Pancreas (tissue), 10 donors: ENCODE measurements around the gene RPS25. TPM values are rescaled to one million over a fixed set of nuclear protein-coding genes. Genes with fewer than 3 reads are reported as not detected.
"Not testable (repeated sequence)": the region's sequence is repeated elsewhere in the genome, so short reads cannot be mapped to it uniquely, and the experiment has no call there.

Source experiments
- ATAC-seq, 4 donors: fragments of 200-7000 bp; cut with Tn5 transposase; one replicate each; pipeline versions ENCODE4 v1.8.0 to v1.9.1; 2020; ENCODE audit warnings: mild to moderate bottlenecking in 4 of 4, moderate library complexity in 4 of 4
- DNase-seq, 6 donors: peaks; one replicate each; pipeline ENCODE4 v3.0.0-alpha.2; 2020
- FAIRE-seq: peaks from 2 replicates; lab custom pipeline; 2012; peaks lifted over from hg19 to GRCh38; lab: Jason Lieb, UNC
- H3K27ac ChIP-seq, 4 donors: fragments of 200-600 bp; sonication (generic); 1 replicate in 3 of 4; 2 replicates in 1 of 4; pipeline versions ENCODE4 v1.5.0 to v1.8.0; 2020
- H3K27me3 ChIP-seq, 4 donors: fragments of 200-600 bp; one replicate each; pipeline ENCODE4 v1.8.0; 2021
- H3K36me3 ChIP-seq, 3 donors: fragments of 200-600 bp; sonication (generic) in 1 of 3; one replicate each; pipeline versions ENCODE4 v1.5.0 to v1.8.0; 2020 to 2021
- H3K4me1 ChIP-seq, 3 donors: fragments of 200-600 bp; one replicate each; pipeline ENCODE4 v1.8.0; 2021
- H3K4me3 ChIP-seq, 4 donors: fragments of 200-600 bp; sonication (generic) in 2 of 4; one replicate each; pipeline versions ENCODE4 v1.5.0 to v1.8.0; 2020 to 2021
- H3K9me3 ChIP-seq, 4 donors: fragments of 200-600 bp; one replicate each; pipeline ENCODE4 v1.8.0; 2021
- CTCF ChIP-seq, 4 donors: fragments of 200-600 bp; sonication (generic) in 3 of 4; IDR thresholded peaks; one replicate each; pipeline versions ENCODE4 v1.5.0 to v1.8.0; 2021; ENCODE audit warnings: antibody characterized with exemption in 4 of 4
- WGBS, 2 donors: extraction: QIAGEN DNeasy Blood & Tissue Kit; methylation state at CpG; one replicate each; pipeline ENCODE4 v1.1.7; 2013; 5-methylcytosine and 5-hydroxymethylcytosine counted together
- intact Hi-C, 3 donors: fragments of 100-400 bp; cut with DNase I; formaldehyde crosslinking; loops; one replicate each; pipeline versions ENCODE4 v1.11.1 to v1.14.2; 2022
- polyA plus RNA-seq, 2 donors: library from polyadenylated mRNA; stranded (reverse); fragments of 200-250 nt; gene quantifications; one replicate each; pipeline ENCODE4 v1.2.3, GENCODE V29; 2013
- total RNA-seq, 6 donors: library from RNA; stranded (reverse); fragmentation: NEBNext Ultra II Directional in 4 of 6; extraction: Animal tissue kit (Norgen Biotek cat#: 25700) in 4 of 6; gene quantifications; one replicate each; pipeline versions ENCODE4 v1.2.1 to v1.2.4, GENCODE V29; 2021 to 2023
- donor health status: healthy with polysubstance abuse.
- donor health status: DM: no; HTN: no; CAD: no; lungs with moderate emphysema.
- donor health status: DM: no; HTN: no; CAD: no.
- donor health status: control.
- donor health status: control.
- donor health status: Bipolar disorder and iron deficiency.
- donor health status: DM: yes; HTN: yes; CAD: no.
- donor health status: DM: no; HTN: no; CAD: no.
- donor health status: DM: no; HTN: no; CAD: no.
- donor health status: DM: yes; HTN: yes; CAD: no.

RPS25 gene
- total and polyA plus RNA-seq, 8 donors = 536 to 1,472 (median 742) TPM

GRCh38 chr11:118998388-118998717 is 19.8 kb downstream of the RPS25 start:
- peak; percentile 35 to 58 (median 44) for ATAC-seq
- TF ChIP-seq CTCF (IDR thresholded peaks at IDR 0.05) = no peak
- Histone ChIP-seq H3K27ac (peak overlapping the region; percentile 34 to 64 (median 62)), H3K4me1 (peaks cover 0 to 14% (median 0%) of the 10 kb centered on the region in 3 donors), H3K9me3 (no peaks in the 10 kb centered on the region), H3K36me3 (peaks cover 0 to 8% (median 8%) of the 10 kb centered on the region in 3 donors), H3K4me3 (peak overlapping the region; percentile 53 to 91 (median 74)), H3K27me3 (no peaks in the 10 kb centered on the region)
- no peak for FAIRE-seq
- 1 to 2% methylated on average over 19 of the region's 19 CpGs for WGBS, 2 donors
- intact Hi-C loops = no loop called here
- peak in 1 of 6 donors; percentile 77 for DNase-seq

- peak within 1 kb of the TSS; percentile 53 to 91 (median 74) for H3K4me3 ChIP-seq
- peaks cover 0 to 8% (median 8%) of the 10 kb centered on the region in 3 donors for H3K36me3 ChIP-seq
- no peaks in the 10 kb centered on the region for H3K9me3 ChIP-seq
- intact Hi-C loops = no loop called here
- peaks cover 0 to 14% (median 0%) of the 10 kb centered on the region in 3 donors for H3K4me1 ChIP-seq
- FAIRE-seq (no peak), ATAC-seq (peak; percentile 99 to 100 (median 100)), DNase-seq (peak; percentile 93 to 98 (median 95))
- no peak for TF ChIP-seq CTCF (IDR thresholded peaks at IDR 0.05)
- peak within 1 kb of the TSS; percentile 34 to 64 (median 62) for H3K27ac ChIP-seq
- no peaks in the 10 kb centered on the region for H3K27me3 ChIP-seq
- 0% methylated on average over 48 to 54 of the region's 54 CpGs for WGBS, 2 donors
These were observed 20.3 kb downstream of the RPS25 start, which contains the start of gene CENATAC for GRCh38 chr11:118997627-118998387. TSS of gene CENATAC (plus strand) at chr11:118998138. CDS start at chr11:118998198, 60 bp downstream.

- no peaks in the 10 kb centered on the region for H3K27me3 ChIP-seq
- 29 to 32% methylated on average over 22 of the region's 22 CpGs for WGBS, 2 donors
- DNase-seq (no peak), FAIRE-seq (no peak), ATAC-seq (peak in 3 of 4 donors; percentile 11 to 52 (median 22))
- intact Hi-C loops = no loop called here
- peaks cover 0 to 14% (median 0%) of the 10 kb centered on the region in 3 donors for H3K4me1 ChIP-seq
- peaks cover 0 to 8% (median 8%) of the 10 kb centered on the region in 3 donors for H3K36me3 ChIP-seq
- peak overlapping the region; percentile 53 to 91 (median 74) for H3K4me3 ChIP-seq
- H3K27ac ChIP-seq = peak overlapping the region in 2 of 4 donors; percentile 7 to 14
- no peaks in the 10 kb centered on the region for H3K9me3 ChIP-seq
- TF ChIP-seq CTCF (IDR thresholded peaks at IDR 0.05) = no peak
These were observed 21.1 kb downstream of the RPS25 start for GRCh38 chr11:118996926-118997626.

GRCh38 chr11:118991486-118992038 is 26.6 kb downstream of the RPS25 start:
- H3K4me3 ChIP-seq, H3K9me3 ChIP-seq, H3K27ac ChIP-seq, H3K4me1 ChIP-seq, intact Hi-C loops, H3K27me3 ChIP-seq, FAIRE-seq, H3K36me3 ChIP-seq, ATAC-seq: not testable (repeated sequence)
- 95 to 97% methylated on average over 17 to 44 of the region's 44 CpGs for WGBS, 2 donors
- DNase-seq = peak in 1 of 6 donors; percentile 44

GRCh38 chr11:118988280-118988679 is 29.9 kb downstream of the RPS25 start:
- TF ChIP-seq CTCF (IDR thresholded peaks at IDR 0.05) = no peak
- no peaks in the 10 kb centered on the region for H3K27me3 ChIP-seq
- no peak for FAIRE-seq
- intact Hi-C loops = no loop called here
- DNase-seq = no peak
- H3K4me1 ChIP-seq = no peaks in the 10 kb centered on the region
- H3K4me3 ChIP-seq = no peak overlapping the region
- no peaks in the 10 kb centered on the region for H3K9me3 ChIP-seq
- ATAC-seq = no peak
- WGBS, 2 donors = 85 to 93% methylated on average over 5 of the region's 5 CpGs
- no peak overlapping the region for H3K27ac ChIP-seq
- H3K36me3 ChIP-seq = no peaks in the 10 kb centered on the region
